ENCODE data around the gene ST3GAL4. TPM values are rescaled to one million over a fixed set of nuclear protein-coding genes. Genes with fewer than 3 reads are reported as not detected.

Gene ST3GAL4
- total and polyA plus RNA-seq, 9 of the 15 experiments (the other 6 are each of a cell fraction or from before 2014, with no cell fraction given): 0.27 to 22.9 (median 10.5) TPM

GRCh38 chr11:126311401-126312291, 43.8 kb upstream of the ST3GAL4 start:
- DNase-seq (ENCODE audit: extremely low read depth in 1 of 4, low spot score in 3 of 4) (no peak), FAIRE-seq (no peak), ATAC-seq (no peak)
- Histone ChIP-seq H3K4me2 (ENCODE audit: insufficient read depth, low read length) (no peak overlapping the region), H3K4me1 (replicated peaks in 1 of 2; ENCODE audit: control insufficient read depth in 2 of 2, insufficient read depth in 2 of 2, low read length in 2 of 2) (no peaks in the 10 kb centered on the region), H4K20me1 (replicated peaks; ENCODE audit: control insufficient read depth, insufficient read depth, low read length) (no peaks in the 10 kb centered on the region; the same call in 1 of the 2 replicates), H3K79me2 (ENCODE audit: control insufficient read depth, insufficient read depth, low read length) (no peaks in the 10 kb centered on the region), H3K9me1 (ENCODE audit: control insufficient read depth, insufficient read depth, low read length) (no peaks in the 10 kb centered on the region), H3K27ac (ENCODE audit: extremely low read depth, low read depth, low read length) (no peak overlapping the region), H3K9ac (ENCODE audit: insufficient read depth in 1 of 2, low read depth in 2 of 2, low read length in 2 of 2) (no peak overlapping the region), H2AFZ (ENCODE audit: low read depth, low read length) (no peak overlapping the region), H3K27me3 (ENCODE audit: control insufficient read depth in 2 of 2, insufficient read depth in 2 of 2, low read length in 2 of 2) (no peaks in the 10 kb centered on the region; a peak in 1 of 5 replicates), H3K9me3 (replicated peaks; ENCODE audit: control insufficient read depth, insufficient read depth, low read depth, low read length) (no peaks in the 10 kb centered on the region), H3K4me3 (no peak overlapping the region), H3K36me3 (ENCODE audit: control insufficient read depth, insufficient read depth, low read length) (peaks cover 8% of the 10 kb centered on the region; the same call in 2 of the 3 replicates)
- 89% methylated on average over 14 of the region's 14 CpGs for WGBS (ENCODE audit: insufficient coverage, low coverage, missing lambda C conversion rate)
- no peak for TF ChIP-seq ZBTB1 (CRISPR knock-in tag; IDR thresholded peaks at IDR 0.05; ENCODE audit: borderline replicate concordance, low read depth)
- no peak for TF ChIP-seq ZC3H4 (CRISPR knock-in tag; IDR thresholded peaks at IDR 0.05; ENCODE audit: borderline replicate concordance)
- no peak for TF ChIP-seq ZNF143 (CRISPR knock-in tag; IDR thresholded peaks at IDR 0.05)
- TF ChIP-seq RUNX1 (IDR thresholded peaks at IDR 0.05; ENCODE audit: low read depth): no peak
- no peak for TF ChIP-seq SOX6 (IDR thresholded peaks at IDR 0.05)
- TF ChIP-seq RBM22 (IDR thresholded peaks at IDR 0.05; ENCODE audit: low read depth, low read length, poor library complexity, severe bottlenecking): no peak
- TF ChIP-seq TEAD1 (CRISPR knock-in tag; IDR thresholded peaks at IDR 0.05): no peak
- no peak for TF ChIP-seq CBX1 (IDR thresholded peaks at IDR 0.05; ENCODE audit: low read depth)
- TF ChIP-seq ARID2 (IDR thresholded peaks at IDR 0.05): no peak
- TF ChIP-seq NFXL1 (CRISPR knock-in tag; IDR thresholded peaks at IDR 0.05): no peak
- no peak for TF ChIP-seq ZNF609 (CRISPR knock-in tag; IDR thresholded peaks at IDR 0.05; ENCODE audit: borderline replicate concordance)
- TF ChIP-seq ZNF3 (CRISPR knock-in tag; IDR thresholded peaks at IDR 0.05): no peak
- no peak for TF ChIP-seq ERF (CRISPR knock-in tag; IDR thresholded peaks at IDR 0.05)
- BruUV-seq (replicated peaks): no TSS peak
- in situ Hi-C loops (cut with MboI) (loop anchor here (25.0 kb wide), 2 partner anchors 101 to 676 kb away; no protein-coding TSS in a partner anchor), intact Hi-C loops (cut with micrococcal nuclease) (loop anchor here (5.0 kb wide), 1 partner anchor 111 kb away; no protein-coding TSS in a partner anchor)
- POLR2A ChIA-PET: interaction anchor here (0.6 to 1.3 kb wide), 3 partner anchors 8 to 402 kb away, joined by 3 to 4 read pairs (median 3); partner anchors contain the start of gene DCPS
- CTCF ChIA-PET (ENCODE audit: low intra/inter-chr PET ratio): interaction anchor here (1.6 to 3.6 kb wide), 3 partner anchors 81 to 169 kb away, joined by 5 to 27 read pairs (median 12); no protein-coding TSS in a partner anchor

Data from K562 (cell line).